HepG2 (cell line): ENCODE results near the gene NEK9. TPM values are rescaled to one million over a fixed set of nuclear protein-coding genes. Genes with fewer than 3 reads are reported as not detected.

Experiments used
- ARHGAP35 ChIP-seq: sonication (generic); formaldehyde crosslinking; IDR thresholded peaks from 2 replicates; pipeline ENCODE4 v1.9.0; 2022; ENCODE audit warnings: mild to moderate bottlenecking, inconsistent platforms, moderate library complexity, missing genetic modification reagents, borderline replicate concordance
- ATF5 ChIP-seq: sonication (generic); formaldehyde crosslinking; IDR thresholded peaks from 2 replicates; pipeline ENCODE4 v1.4.0; 2020; ENCODE audit warnings: mild to moderate bottlenecking, low read depth, missing genetic modification reagents
- CENPX ChIP-seq: sonication (generic); formaldehyde crosslinking; IDR thresholded peaks from 2 replicates; pipeline ENCODE4 v1.9.0; 2021; ENCODE audit warnings: mild to moderate bottlenecking, missing genetic modification reagents, moderate library complexity
- CREM ChIP-seq, 2 experiments: sonication (generic) in 1 of 2; formaldehyde crosslinking in 1 of 2; IDR thresholded peaks; 2 replicates each; pipeline versions ENCODE4 v1.4.0 to v1.6.1; 2016 to 2020; ENCODE audit warnings: antibody characterized with exemption in 1 of 2, mild to moderate bottlenecking in 1 of 2, missing genetic modification reagents in 1 of 2
- GPN1 ChIP-seq: sonication (generic); formaldehyde crosslinking; IDR thresholded peaks from 2 replicates; pipeline ENCODE4 v1.5.1; 2020; ENCODE audit warnings: missing genetic modification reagents, borderline replicate concordance
- HOXD1 ChIP-seq: sonication (generic); formaldehyde crosslinking; IDR thresholded peaks from 2 replicates; pipeline ENCODE4 v1.5.0; 2020; ENCODE audit warnings: missing genetic modification reagents
- RNF219 ChIP-seq: sonication (generic); formaldehyde crosslinking; IDR thresholded peaks from 2 replicates; pipeline ENCODE4 v1.5.0; 2020; ENCODE audit warnings: mild to moderate bottlenecking, missing genetic modification reagents
- SMARCC2 ChIP-seq: fragments of 450-650 bp; IDR thresholded peaks from 2 replicates; pipeline ENCODE4 v1.6.1; 2017; ENCODE audit warnings: antibody characterized with exemption, mild to moderate bottlenecking
- SOX13 ChIP-seq, 3 experiments: fragments of 450-650 bp in 1 of 3; sonication (generic) in 1 of 3; formaldehyde crosslinking in 1 of 3; IDR thresholded peaks in 2 of 3; conservative IDR thresholded peaks in 1 of 3; 2 replicates each; pipeline versions ENCODE4 v1.5.0 to v1.6.1; 2016 to 2020; ENCODE audit warnings: antibody characterized with exemption in 1 of 3, mild to moderate bottlenecking in 1 of 3, missing compliant biosample characterization in 1 of 3, missing genetic modification reagents in 1 of 3, moderate library complexity in 1 of 3
- TAF1 ChIP-seq: sonication (generic); formaldehyde crosslinking; IDR thresholded peaks from 2 replicates; pipeline ENCODE4 v1.4.0; 2020; ENCODE audit warnings: missing genetic modification reagents
- ZBTB26 ChIP-seq: IDR thresholded peaks from 2 replicates; pipeline ENCODE4 v1.6.1; 2016; ENCODE audit warnings: missing compliant biosample characterization, missing genetic modification reagents, borderline replicate concordance
- ZNF34 ChIP-seq: sonication (generic); formaldehyde crosslinking; IDR thresholded peaks from 2 replicates; pipeline ENCODE4 v1.4.0; 2020; ENCODE audit warnings: mild to moderate bottlenecking, missing genetic modification reagents, borderline replicate concordance
- ZNF607 ChIP-seq: sonication (generic); formaldehyde crosslinking; IDR thresholded peaks from 2 replicates; pipeline ENCODE4 v1.5.1; 2020; ENCODE audit warnings: missing genetic modification reagents, mild to moderate bottlenecking, borderline replicate concordance
- ZNF644 ChIP-seq: IDR thresholded peaks from 2 replicates; pipeline ENCODE4 v1.6.1; 2016; ENCODE audit warnings: low read depth
- polyA plus RNA-seq, 8 experiments: library from polyadenylated mRNA; depleted of rRNA in 3 of 8; stranded (reverse) in 7 of 8; unstranded in 1 of 8; fragments of >200 nt; fragmentation: Illumina TruSeq in 4 of 8; extraction: Trizol in 4 of 8; gene quantifications; 2 replicates each; pipeline versions ENCODE4 v1.2.1 to v1.2.3, GENCODE V29; 2011 to 2016; ENCODE audit warnings: low read depth in 4 of 8, missing spikeins in 1 of 8, mixed read lengths in 1 of 8; ENCODE audit not compliant: insufficient read depth in 1 of 8
- total RNA-seq, 5 experiments: library from RNA; depleted of rRNA; stranded (reverse); fragments of >200 nt; fragmentation: Illumina TruSeq; extraction: Trizol; gene quantifications; 2 replicates each; pipeline ENCODE4 v1.2.3, GENCODE V29; 2016; ENCODE audit warnings: low read depth in 1 of 5
- TF ChIP-seq, protein P1 (sequence below): sonication (generic); formaldehyde crosslinking; IDR thresholded peaks from 2 replicates; pipeline ENCODE4 v1.5.1; 2020; ENCODE audit warnings: missing genetic modification reagents, mild to moderate bottlenecking, borderline replicate concordance
- TF ChIP-seq, protein P2 (sequence below): sonication (generic); formaldehyde crosslinking; IDR thresholded peaks from 2 replicates; pipeline ENCODE4 v1.4.0; 2020; ENCODE audit warnings: missing genetic modification reagents
- TF ChIP-seq, protein P3 (sequence below): sonication (generic); formaldehyde crosslinking; IDR thresholded peaks from 2 replicates; pipeline ENCODE4 v1.5.1; 2020; ENCODE audit warnings: missing genetic modification reagents, mild to moderate bottlenecking, borderline replicate concordance
- TF ChIP-seq, protein P4 (sequence below): IDR thresholded peaks from 2 replicates; pipeline ENCODE4 v1.6.1; 2016; ENCODE audit warnings: missing compliant biosample characterization, missing genetic modification reagents, borderline replicate concordance

The NEK9 gene
- total and polyA plus RNA-seq, 2 of the 13 experiments (the other 11 are each of a cell fraction or from before 2014, with no cell fraction given): 16.5 to 27.3 TPM

- peak; percentile 75 for TF ChIP-seq ARHGAP35 (CRISPR knock-in tag)
- TF ChIP-seq, protein P1, sequence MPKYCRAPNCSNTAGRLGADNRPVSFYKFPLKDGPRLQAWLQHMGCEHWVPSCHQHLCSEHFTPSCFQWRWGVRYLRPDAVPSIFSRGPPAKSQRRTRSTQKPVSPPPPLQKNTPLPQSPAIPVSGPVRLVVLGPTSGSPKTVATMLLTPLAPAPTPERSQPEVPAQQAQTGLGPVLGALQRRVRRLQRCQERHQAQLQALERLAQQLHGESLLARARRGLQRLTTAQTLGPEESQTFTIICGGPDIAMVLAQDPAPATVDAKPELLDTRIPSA: peak; percentile 83
- peak; percentile 73; the same call in 1 of the 2 replicates for TF ChIP-seq GPN1 (CRISPR knock-in tag)
- TF ChIP-seq ZNF34 (CRISPR knock-in tag): peak; percentile 88; the same call in 1 of the 2 replicates
- TF ChIP-seq, protein P2, sequence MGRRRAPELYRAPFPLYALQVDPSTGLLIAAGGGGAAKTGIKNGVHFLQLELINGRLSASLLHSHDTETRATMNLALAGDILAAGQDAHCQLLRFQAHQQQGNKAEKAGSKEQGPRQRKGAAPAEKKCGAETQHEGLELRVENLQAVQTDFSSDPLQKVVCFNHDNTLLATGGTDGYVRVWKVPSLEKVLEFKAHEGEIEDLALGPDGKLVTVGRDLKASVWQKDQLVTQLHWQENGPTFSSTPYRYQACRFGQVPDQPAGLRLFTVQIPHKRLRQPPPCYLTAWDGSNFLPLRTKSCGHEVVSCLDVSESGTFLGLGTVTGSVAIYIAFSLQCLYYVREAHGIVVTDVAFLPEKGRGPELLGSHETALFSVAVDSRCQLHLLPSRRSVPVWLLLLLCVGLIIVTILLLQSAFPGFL: no peak
- no peak for TF ChIP-seq CENPX (CRISPR knock-in tag)
- TF ChIP-seq TAF1 (CRISPR knock-in tag): peak; percentile 96
- no peak for TF ChIP-seq SMARCC2
- TF ChIP-seq, protein P3, sequence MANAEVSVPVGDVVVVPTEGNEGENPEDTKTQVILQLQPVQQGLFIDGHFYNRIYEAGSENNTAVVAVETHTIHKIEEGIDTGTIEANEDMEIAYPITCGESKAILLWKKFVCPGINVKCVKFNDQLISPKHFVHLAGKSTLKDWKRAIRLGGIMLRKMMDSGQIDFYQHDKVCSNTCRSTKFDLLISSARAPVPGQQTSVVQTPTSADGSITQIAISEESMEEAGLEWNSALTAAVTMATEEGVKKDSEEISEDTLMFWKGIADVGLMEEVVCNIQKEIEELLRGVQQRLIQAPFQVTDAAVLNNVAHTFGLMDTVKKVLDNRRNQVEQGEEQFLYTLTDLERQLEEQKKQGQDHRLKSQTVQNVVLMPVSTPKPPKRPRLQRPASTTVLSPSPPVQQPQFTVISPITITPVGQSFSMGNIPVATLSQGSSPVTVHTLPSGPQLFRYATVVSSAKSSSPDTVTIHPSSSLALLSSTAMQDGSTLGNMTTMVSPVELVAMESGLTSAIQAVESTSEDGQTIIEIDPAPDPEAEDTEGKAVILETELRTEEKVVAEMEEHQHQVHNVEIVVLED (CRISPR knock-in tag): no peak; the same call in 1 of the 2 replicates
- TF ChIP-seq ZNF644 (CRISPR knock-in tag): no peak
- peak; percentile 96 for TF ChIP-seq ZNF607 (CRISPR knock-in tag)
- peak; percentile 57; the same call in 1 of the 2 replicates for TF ChIP-seq CREM (IDR thresholded peaks at IDR 0.05)
- no peak for TF ChIP-seq CREM (CRISPR knock-in tag; IDR thresholded peaks at IDR 0.05)
- TF ChIP-seq SOX13 (IDR thresholded peaks at IDR 0.05): no peak
- TF ChIP-seq SOX13 (CRISPR knock-in tag; conservative IDR thresholded peaks at IDR 0.05 in 1 of 2, IDR thresholded peaks at IDR 0.05 in 1 of 2): peak in 1 of 2 experiments; percentile 29; a peak in 1 of 4 replicates
- TF ChIP-seq RNF219 (CRISPR knock-in tag): peak; percentile 39; the same call in 1 of the 2 replicates
- TF ChIP-seq, protein P4, sequence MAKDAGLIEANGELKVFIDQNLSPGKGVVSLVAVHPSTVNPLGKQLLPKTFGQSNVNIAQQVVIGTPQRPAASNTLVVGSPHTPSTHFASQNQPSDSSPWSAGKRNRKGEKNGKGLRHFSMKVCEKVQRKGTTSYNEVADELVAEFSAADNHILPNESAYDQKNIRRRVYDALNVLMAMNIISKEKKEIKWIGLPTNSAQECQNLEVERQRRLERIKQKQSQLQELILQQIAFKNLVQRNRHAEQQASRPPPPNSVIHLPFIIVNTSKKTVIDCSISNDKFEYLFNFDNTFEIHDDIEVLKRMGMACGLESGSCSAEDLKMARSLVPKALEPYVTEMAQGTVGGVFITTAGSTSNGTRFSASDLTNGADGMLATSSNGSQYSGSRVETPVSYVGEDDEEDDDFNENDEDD (CRISPR knock-in tag): peak; percentile 84; the same call in 1 of the 2 replicates
- TF ChIP-seq ATF5 (CRISPR knock-in tag): no peak
- no peak for TF ChIP-seq ZBTB26 (CRISPR knock-in tag)
- peak; percentile 73 for TF ChIP-seq HOXD1 (CRISPR knock-in tag)
Measured at GRCh38 chr14:75126679-75127473, at the start of gene NEK9 (continued).
